NCI-H1417 treated with DMSO at 0.1 percent for 48 hours (cell line): Measurements from ENCODE around the gene TMEM163.
"Not testable (repeated sequence)": the region's sequence is repeated elsewhere in the genome, so short reads cannot be mapped to it uniquely, and the experiment has no call there.

ENCODE experiments used
- DNase-seq: peaks from one replicate; lab custom pipeline; 2025; lab: John Stamatoyannopoulos, UW

The TMEM163 gene

DNA sequence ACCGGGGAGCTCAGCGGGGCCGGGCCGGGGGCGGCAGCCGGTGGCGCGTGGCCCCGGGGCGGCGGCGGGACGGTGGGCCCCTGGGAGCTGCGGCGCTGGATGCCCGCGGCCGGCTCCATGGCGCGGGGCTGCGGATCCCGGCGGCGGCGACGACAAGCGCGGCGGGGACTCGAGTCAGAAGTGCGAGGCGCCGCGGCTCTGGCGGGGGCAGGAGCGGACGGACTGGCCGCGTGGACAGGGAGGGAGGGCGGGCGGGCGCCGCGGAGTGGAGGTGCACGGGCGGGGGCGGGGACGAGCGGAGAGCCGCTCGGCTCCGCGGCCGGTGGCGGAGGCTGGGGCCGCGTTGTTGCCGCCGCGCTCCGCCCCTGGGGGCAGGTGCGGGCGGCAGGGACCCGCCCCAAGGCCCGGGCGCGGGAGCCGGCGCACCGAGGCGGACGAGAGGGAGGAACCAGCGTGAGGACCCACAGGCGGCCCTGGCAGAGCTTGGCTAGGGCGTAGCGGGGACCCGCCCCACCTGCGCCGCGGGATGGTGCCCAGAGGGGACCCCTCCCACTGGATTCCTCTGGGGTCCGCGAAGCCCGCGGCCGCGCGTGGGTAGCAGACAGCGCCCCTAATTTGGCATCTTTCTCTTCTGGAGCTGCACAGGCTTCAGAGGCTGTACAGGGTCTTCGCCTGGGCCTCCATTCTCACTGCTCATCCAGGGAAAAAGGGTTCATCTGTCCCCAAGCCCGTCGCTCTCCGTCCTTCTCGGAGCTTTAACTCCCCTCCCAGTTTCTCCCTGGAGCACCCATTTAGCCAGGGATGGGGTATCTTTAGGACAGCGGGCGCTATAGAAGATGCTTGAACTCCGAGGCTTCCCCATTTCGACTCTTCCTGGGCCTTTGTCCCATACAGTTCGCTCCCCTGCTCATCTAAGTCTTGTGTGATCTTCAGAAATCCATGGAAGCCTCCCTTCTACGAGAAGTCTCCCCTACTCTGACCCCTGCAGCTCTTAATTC, at the start of gene TMEM163:
TSS of gene TMEM163 (minus strand) at position 184 of the 998 bp plus-strand sequence.
- no peak for DNase-seq

DNA sequence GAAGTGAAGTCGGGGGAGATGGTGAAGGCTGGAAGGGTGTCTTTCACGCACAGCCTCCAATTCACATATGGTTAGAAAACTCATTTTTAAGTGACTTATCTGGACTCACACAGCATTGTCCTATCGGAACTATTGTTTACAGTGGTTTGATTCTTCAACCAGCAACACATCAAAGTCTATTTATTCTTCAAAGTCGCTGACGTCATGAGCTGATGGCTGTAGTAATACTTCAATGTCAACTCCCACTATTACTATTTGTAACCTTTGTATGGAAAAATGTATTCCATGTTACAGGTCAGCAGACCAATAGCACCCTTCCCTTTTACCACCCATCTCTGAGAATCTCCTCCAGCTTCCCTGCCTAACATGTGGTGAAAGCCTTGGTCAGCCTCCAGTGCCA, 47.8 kb upstream of the TMEM163 start:
- no peak for DNase-seq

DNA sequence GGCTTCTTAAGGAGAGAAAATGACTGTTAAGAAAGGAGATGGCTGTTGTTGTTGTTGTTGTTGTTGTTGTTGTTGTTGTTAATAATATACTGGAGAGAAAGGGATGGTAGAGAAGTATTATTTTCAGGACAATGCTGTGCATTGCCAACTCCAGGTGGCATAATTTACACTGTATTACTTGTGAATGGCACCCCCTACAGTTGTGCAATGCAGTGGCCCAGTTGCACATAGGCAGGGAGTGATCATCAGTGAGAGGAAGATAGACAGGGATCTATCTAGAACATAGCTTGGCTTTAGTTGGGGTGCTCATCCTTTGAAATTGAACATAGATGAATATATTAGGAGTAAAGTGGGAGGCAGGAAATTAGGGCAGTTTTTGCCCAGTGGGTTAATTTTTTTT, 47.2 kb upstream of the TMEM163 start:
- no peak for DNase-seq

DNA sequence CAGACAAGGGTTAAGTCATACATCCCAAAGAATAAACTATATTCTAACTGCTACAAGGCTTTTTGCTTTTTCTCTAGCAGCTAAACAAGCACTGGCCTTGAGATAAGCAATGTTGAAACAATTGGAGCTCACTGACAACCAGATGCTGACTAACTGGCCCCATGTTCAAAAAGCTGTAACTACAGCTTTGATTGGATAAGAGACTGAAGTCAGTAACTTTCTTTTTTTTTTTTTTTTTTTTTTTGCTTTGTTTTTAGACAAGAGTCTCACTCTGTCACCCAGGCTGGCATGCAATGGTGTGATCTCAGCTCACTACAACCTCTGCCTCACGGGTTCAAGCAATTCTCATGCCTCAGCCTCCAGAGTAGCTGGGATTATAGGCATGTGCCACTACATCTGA, 45.4 kb upstream of the TMEM163 start:
- no peak for DNase-seq

DNA sequence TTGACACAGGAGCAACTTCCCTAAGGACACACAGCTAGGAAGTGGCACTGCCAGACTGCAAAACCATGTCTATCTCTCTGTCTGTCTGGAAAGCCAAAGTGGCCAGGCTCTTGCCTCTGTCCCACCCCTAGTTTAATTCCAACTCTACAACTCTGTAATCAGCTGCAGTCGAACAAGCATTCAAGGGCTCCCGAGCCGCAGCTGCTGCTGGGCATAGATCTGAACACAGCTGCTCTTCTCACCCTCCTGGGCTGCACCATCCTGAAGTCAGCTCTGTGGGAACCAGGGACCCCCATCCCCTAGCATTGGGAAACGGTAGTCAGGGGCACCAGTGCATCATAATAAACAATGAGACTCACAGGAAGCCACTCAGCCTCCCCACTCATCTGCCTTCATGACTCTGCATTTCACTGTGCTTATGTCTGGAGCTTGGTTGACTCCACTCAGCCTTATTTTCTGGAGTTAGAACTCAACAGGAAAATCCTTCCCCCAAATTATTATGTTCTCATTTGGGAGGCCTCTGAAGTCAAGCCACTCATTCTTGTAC, 44.4 kb upstream of the TMEM163 start:
- no peak for DNase-seq

DNA sequence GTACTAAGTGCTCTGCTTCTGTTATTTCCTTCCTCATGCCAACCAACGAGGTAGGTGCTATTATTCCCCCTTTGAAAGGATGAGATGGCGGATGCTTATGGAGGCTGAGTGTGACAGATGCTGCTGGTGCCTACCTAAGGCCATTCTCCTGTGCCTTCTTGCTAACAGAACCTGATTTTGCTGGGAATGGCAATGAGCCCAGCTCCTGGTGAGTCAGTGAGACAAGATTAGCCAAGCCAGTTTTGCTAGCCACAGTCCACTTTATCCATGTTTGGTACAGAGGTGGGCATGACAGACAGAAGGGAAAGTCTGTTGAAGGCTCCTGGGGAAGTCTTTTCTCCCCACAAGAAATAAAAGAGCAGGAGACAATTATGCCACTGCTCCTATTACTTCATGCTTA, 43.7 kb upstream of the TMEM163 start:
- no peak for DNase-seq

DNA sequence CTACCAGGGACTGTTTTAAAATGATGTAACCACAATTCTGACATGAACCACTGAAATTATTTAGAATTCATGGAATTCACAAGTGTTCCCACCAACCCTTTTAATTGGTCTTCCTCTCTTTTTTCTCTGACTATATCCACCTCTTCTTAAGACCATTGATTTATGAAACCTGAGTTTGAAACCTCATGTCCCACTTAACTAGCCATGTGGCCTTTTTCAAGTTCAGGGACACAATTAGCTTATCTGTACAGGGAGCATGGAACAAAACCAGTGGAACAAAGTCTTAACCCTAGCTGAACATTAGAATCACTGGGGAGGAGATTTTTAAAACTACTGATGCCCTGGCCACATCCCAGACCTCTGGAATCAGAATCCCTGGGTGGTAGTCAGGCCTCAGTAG, 41.6 kb upstream of the TMEM163 start:
- DNase-seq, result no peak

DNA sequence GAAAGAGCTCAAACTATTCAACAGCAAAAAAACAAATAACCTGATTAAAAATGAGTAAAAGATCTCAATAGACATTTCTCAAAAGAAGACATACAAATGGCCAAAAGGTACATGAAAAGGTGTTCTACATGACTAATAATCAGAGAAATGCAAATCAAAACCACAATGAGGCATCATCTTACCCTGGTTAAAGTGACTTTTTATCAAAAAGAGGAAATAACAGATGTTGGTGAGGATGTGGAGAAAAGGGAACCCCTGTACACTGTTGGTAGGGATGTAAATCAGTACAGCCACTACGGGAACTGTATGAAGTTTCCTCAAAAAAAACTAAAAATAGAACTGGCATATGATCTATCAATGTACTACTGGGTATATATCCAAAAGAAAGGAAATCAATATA, 39.8 kb upstream of the TMEM163 start:
- DNase-seq, result no peak

DNA sequence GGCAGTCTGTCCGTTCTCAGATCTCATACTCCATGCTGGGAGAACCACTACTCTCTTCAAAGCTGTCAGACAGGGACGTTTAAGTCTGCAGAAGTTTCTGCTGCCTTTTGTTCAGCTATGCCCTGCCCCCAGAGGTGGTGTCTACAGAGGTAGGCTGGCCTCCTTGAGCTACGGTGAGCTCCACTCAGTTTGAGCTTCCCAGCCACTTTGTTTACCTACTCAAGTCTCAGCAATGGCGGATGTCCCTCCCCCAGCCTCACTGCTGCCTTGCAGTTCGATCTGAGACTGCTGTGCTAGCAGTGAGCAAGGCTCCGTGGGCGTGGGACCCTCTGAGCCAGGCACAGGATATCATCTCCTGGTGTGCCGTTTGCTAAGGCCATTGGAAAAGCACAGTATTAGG, 33.2 kb upstream of the TMEM163 start:
- DNase-seq, result not testable (repeated sequence)

DNA sequence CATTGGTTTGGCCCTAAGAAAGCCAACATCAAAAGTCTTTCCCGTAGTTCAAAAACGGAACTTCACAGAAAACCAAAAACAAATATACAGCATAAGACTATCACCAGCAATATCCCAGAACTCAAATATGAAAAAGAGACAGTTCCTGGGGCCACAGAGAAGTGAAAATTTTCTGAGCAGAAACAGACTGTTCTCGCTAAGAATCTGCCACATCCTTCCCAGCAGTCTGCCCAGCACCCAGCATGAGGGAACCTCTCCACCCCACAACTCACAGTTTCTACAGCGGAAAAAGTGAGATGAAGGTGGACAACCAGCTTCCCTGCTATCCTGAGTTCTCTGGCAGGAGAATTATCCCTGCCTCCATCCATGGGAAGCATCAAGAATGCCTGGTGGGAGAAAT, 26.7 kb upstream of the TMEM163 start:
- no peak for DNase-seq

DNA sequence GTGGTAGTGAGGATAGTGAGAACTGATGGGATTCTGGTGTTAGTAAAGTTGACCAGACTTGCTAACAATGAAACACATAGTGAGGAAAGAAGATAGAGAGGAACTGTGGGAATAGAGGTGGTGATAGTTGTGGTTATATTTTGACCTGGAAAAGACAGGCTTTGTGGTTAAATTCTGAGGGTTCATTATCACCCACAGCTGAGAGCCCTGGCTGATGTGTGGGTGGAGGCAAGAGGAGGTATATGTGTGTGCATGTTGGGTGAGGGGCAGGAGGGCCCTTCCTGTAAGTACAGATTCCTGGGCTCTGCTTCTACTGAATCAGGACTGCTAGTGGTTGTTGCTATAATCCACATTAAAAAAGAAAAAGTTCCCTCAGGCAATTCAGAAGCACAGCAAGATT, 26.2 kb upstream of the TMEM163 start:
- DNase-seq, result no peak

DNA sequence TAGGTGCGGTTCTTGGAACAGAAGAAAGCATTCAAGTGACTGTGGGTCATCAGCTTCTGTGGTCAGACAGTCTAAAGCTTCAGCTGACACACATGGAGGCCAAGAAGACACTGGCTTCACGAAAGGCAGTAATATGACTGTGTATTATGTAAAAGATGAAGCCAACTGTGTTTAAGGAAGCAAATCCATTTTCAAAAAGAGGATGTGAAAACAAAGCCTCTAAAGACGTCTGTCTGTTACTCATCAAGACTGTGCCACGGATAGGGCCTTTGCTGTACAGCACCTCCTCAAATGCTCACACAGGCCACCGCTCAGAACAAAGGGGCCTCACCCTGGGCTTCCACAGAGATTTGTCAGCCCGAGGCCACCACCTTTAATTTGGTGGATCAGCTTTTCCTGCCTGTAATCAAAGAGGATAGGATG, 21.1 kb upstream of the TMEM163 start:
- DNase-seq, result no peak

DNA sequence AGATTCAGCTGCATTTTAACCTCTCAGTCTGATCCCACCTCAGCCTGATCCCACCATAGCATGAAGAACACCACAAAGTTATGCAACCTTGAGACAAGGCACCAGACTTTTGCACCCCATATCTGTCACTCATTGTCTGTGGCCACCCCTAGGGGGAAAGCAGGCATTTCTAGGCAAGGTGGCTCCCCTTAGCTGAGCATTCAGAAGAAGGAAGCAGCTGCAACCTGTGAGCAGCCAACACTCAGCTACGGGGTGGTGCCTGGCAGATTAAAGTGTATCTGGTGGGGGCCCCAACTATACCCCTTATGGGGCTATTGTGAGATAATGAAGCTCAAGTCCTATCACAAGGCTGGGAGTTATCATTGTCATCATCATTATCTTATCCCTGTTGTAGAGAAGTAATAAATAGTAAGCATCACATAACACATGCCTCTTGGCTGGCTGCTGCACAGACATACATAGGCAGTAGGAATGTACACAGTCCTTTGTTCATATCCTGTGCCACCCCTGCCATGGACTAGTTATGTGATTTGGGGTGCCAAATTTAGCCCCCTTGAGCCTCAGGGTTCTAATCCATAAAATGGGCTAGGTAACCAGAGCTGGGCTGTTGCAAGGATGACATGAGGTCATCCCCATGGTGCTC, 20.6 kb upstream of the TMEM163 start:
- DNase-seq, result no peak

DNA sequence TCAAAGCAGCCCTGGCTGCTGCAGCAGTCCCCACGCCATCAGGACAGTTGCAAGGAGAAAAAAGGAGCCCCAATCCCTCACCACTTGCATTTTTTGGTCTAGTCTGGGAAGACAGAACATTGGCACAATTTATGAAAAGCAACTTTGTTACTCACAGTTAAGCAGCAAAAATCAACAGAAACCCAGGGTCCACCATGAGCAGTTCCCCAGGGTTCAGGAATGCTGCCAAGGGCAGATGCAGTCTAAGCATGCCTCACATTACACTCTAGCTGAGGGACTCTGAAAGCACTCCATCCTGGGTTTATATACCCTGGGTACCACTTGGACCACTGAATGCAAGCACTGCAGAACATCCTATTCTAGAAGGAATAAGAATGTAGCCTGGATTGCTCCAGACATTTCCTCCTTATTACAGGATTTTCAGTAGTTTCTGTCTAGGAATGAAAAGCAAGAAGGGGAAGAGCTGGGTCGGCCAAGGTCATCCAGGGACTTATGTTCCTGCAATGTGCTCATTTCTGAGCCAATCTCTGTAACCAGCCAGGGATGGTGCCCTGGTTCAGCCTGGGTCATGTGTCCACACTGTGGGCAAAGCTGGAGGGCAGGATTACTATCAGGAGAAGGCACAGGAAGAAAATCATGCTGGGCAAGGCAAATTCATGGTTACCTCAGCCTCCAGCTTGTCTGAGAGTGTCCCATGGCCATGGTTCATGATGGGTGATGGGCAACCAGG, 19.5 kb upstream of the TMEM163 start:
- DNase-seq, result no peak

DNA sequence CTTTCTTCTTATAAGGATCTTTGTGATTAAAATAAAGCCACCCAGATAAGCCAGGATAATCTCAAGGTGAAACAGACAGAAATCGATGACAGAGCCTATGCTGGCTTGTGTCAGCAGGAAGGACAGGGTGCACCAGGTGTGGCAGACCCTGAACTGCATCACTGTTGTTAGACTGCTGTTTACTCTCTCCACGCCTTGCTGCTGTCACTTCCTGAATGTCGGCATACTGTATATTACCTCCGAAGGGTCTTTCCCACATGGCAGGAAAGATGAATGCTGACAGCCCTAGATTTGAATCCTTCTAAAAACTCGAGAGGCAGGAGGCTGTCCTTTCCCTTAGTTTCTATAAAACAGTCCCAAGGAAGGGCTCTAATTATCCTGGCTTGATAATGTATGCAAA, 18.9 kb upstream of the TMEM163 start:
- no peak for DNase-seq

DNA sequence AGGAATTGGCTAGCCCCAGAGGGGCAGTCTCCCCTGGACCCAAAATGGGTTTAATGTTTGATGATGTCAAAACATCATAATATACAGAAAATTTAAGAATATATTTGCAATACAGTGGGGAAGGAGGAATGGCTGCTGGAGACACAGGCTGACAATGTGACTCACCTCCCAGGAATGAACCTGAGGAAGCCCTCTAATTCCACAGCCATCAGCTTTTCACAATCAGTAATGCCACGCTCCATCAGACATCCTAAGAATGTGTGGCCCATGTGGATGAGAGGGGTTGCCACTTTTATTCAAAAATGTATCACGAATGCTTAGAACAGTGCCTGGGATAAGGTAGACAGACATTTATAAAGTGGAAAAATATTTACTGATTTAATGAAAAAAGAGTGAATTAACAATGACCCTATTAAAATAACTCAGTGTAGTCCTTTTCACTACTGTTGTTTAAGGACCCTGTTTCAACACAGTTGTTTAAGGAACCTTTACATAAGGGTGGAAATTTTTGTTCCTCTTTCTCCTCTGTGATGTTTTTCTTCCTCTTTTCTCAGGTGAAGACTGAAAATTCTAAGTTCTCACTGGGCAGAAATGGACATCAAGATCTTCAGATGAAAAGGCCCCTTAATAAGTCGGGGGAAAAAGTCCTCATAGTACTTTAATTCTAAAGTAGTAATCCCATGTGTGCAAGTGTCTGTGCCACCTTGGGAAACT, 17.5 kb upstream of the TMEM163 start:
- DNase-seq, result no peak

DNA sequence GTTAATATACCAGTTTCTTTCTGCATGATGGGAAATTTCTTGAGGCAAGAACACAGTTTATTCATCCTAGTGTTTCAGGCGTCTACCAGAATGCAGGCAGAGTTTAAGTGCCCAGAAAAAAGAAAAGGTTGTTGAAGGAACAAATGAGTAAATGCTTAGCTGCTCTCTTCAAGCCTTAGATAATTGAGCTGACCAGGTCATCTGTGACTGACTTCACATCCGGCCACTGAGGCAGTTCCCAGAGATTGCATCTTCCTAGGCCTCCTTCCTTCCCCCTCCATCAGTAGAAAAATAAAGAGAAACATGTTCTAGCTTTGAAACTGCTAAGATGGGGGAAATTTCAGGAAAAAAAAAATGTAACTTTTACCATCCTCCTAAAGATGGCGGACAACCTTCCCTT, 9.4 kb upstream of the TMEM163 start:
- no peak for DNase-seq

DNA sequence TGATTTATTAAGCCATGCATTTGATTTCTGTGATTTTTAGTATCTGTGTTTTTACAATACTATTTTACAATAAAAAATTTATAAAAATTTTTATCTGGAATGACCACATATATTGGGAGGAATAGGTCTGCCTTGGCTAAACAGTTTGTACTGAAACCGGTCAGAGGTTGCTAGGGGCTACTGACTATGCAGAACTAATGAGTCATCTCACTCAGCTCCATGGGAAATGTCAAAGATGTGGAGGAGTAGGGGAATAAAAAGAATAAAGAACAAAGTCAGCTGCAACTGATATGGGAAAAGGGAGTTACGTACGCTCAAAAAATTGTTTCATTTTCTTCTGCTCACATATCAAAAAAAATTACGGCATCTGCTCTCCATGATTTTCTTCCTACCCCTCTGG, 8.6 kb upstream of the TMEM163 start:
- DNase-seq, result no peak

DNA sequence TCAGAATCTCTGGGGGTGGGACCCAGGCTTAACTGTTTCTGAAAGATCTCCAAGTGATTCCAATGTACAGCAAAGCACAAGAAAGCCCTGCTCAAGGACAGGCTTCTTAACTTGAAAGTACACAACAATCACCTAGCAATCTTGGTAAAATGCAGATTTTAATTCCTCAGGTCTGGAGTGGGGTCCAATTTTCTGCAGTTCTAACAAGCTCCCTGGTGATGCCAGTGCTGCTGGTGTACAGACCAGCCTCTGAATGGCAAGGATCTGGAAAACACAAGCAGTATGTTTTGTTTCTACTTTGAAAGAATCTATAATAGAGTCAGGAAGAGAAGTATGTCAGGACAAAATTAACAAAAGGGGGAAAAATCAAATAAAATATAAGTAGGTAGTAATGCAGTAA, 7.8 kb upstream of the TMEM163 start:
- DNase-seq, result no peak

DNA sequence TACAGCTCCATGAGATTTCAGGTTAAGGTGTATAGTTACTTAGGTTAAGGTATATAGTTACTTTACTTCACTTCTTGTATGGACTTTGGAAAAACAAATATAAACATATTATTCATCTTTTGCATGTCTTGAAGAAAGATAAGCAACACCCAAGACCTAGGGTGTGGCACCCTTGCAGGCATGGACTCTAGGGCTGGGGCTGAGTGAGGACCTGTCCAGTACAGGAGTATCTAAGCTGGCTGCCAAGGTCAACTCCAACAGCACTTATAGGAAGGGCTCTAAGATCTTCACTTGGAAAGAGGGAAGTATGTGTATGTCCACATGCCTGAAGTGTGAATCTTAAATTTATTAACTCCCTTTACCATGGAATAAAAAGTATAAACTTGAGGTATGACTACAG, 7.1 kb upstream of the TMEM163 start:
- no peak for DNase-seq

DNA sequence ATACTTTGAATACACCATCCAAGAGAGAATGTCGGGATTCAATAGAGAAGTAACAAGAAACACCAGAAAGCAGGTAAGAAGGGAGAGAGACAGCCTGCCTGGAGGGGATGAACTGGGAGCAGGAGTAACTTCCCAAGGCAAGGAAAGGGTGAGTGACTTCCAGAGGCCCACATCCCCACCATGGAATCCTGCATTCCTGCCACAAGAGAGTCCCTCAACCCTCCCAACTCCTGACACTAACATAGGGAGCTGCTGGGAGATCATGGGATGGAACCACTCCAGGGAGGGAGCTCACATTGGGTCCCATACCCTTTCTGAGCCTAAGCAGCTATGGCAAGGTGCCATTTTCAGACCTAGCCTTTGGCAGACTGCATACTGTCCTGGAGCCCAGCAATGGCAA, 5.5 kb upstream of the TMEM163 start:
- DNase-seq, result no peak

DNA sequence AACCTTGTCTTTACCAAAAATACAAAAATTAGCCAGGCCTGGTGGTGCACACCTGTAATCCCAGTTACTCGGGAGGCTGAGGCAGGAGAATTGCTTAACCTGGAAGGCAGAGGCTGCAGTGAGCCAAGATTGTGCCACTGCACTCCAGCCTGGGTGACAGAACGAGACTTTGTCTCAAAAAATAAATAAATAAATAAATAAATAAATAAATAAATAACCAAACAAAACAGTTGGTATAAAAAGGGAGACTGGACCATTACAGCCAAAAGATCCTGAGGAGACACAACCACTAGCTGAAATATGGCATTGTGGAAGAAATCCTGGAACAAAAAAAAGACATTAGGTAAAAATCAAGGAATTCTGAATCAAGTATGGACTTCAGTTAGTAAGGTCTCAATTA, 4.9 kb upstream of the TMEM163 start:
- DNase-seq, result not testable (repeated sequence)
